GM19328 (cell line): ENCODE results near the gene GPR158.

Experiments
- ATAC-seq: cut with Tn5 transposase; IDR thresholded peaks from one replicate; pipeline ENCODE4 v1.9.1; 2021; ENCODE audit warnings: mild to moderate bottlenecking, moderate library complexity; ENCODE audit not compliant: unreplicated experiment

GPR158 gene

DNA sequence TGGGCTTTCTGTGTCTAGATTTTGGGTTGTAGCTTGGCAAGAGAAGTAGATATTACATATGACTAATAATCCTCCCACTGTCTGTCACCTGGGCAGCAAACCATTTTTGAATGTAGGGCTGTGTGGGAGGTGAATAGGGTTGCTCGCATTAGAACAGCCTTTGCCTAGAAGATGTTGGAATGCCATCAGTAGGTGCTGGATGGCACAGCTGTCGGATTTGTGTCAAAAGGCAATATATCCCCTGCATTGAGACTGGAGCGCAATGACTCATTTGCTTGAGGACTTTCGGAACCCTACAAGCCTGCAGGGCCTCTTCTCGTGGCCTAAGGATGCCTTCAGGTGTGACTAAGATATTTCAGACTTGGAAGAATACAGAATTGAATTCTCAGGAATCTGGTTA, 323.8 kb downstream of the GPR158 start:
- ATAC-seq, result no peak

GRCh38 chr10:25501912-25502311, 327.1 kb downstream of the GPR158 start:
- no peak for ATAC-seq

- ATAC-seq, result no peak
Measured at GRCh38 chr10:25502453-25502852, 327.7 kb downstream of the GPR158 start.

DNA sequence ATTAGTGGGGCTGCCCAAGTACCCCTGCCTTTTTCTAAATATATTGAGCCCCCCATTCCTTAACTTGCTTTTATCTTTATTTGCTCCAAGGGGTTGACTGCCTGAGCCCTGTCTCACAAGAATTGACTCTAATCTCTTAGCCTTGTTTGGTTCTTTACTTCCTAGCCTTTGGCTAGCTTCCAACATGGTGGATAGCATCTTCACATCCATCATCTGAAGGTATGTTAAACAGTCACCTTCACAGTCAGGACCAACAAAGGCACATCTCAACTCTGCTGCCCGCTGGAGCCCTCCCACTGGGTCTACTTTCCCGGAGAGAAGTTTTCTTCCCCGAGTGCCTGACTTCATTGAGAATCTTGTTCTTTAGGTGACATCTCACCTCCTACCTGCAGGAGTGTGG, 329.5 kb downstream of the GPR158 start:
- no peak for ATAC-seq

DNA sequence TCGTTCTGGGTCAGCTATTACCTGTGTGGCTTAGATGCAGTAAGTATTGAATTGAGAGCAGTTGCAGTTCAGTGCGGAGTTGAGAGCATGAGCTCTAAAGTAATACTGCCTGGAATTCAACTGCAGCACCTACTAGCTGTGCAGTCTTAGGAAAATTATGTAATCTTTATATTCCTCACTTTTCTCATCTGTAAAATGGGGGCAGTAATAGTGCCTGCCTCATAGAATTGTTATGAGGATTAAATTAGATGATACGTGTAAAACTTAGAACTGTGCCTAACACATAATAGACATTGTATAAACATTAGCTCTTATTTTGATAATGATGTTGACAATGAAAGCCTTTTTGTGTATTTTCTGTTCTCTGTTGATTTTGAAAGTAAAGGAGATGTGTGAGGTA, 330.0 kb downstream of the GPR158 start:
- no peak for ATAC-seq

GRCh38 chr10:25505466-25505865, 330.7 kb downstream of the GPR158 start:
- no peak for ATAC-seq

DNA sequence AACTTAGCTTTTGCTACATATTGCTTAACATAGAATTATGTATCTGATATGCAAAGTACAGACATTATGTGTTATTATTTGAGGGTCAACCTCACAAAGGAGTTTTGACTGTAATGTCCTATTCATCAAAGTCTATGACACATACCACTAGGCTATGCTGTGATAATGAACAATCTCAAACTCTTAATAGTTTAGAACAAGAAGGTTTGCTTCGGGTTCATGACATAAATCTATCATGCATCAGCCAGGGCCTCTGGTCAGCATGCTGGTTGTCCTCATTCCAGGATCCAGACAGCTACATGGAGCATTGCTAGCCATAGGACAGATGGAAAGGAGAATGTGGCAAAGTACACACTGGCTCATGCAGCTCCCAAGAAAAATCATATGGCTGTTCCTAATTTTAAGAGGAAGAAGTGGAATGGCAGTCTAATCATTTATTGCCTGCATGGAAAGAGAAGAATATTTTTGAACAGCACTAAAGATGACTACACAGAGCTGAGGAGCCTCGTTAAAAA, 332.1 kb downstream of the GPR158 start:
- no peak for ATAC-seq

DNA sequence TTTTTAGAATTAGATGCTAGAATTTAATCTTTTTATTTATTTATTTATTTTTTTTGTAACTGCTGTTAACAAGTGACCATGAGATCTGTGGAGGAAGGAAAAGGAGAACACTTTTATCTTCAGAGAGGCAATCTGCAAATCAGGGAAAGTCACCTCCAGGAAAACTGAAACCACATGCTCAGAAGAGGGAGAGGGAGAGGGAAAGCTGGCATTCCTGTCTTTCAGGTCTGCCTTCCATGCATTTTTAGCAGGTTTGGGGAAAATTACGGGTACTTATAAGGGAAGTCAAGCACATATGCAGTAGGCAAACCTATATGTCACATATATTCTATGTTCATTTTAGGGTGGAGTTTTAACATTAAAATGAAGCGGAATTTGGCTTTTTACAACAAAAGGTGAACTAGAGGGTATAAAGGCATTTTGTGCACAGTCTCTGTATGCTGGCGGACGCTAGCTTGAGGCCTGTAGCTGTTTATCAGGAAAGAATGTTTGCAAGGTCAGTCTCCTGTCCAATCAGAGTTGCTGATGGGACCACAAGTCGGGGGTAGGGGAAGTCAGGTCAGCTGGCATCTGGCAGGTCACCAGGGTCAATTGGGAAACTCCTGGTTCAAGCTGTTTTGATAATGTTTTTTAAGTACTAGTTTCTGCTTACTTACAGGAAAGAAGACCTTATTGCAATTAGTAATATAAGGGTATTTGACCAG, 333.5 kb downstream of the GPR158 start:
- no peak for ATAC-seq

- no peak for ATAC-seq
Measured at GRCh38 chr10:25509151-25509550, 334.4 kb downstream of the GPR158 start.

- no peak for ATAC-seq
Measured at GRCh38 chr10:25522294-25522693, 347.5 kb downstream of the GPR158 start.

DNA sequence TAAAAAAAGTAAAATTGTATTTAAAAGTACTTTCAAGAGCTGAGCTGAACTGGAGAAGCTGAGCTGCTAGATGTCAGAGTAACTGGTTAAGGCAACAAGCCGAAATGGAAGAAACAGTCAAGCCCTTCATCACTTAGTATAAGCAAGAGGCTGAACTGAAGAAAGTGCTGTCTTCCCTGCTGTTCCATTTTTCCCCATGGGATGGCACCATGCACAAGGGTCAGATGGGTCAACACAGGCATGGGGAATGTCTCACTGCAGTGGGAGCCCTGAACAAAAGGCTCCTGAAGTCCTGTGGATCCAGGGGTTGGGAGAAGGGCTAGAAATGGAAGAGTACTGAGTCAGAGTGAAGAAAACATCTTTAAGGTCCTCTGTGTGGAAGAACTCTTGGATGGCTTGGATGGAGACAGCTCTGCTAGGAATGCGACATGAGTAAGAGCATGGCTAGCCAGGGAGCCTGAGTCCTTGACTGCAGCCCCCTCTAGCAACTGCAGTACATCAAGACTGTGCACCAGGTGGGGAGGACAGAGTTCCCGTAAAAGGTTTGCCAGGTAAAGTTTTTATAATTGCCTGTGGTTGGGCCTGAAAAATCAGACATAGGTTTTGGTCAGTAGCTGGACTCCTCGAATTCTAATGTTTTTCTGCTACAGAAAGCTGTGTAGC, 348.3 kb downstream of the GPR158 start:
- no peak for ATAC-seq

DNA sequence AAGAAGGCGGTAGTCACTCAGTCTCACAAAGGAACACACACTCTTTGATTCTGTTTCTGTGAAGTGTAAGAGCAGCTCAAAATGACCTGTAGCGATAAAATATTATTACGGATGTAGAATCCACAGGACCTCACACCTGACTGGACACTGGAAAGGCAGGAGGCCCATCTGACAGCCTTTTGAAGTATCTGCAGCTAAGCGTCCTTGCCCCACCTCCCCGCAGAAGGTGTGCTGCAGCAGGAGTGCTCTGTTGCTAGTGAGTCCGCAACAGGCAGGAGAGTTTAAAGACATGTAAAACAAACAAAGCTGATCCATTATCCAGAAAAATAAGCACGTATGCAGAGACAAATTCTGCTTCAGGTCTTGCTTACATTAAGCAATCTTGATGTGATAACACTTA, 355.5 kb downstream of the GPR158 start:
- ATAC-seq, result no peak

DNA sequence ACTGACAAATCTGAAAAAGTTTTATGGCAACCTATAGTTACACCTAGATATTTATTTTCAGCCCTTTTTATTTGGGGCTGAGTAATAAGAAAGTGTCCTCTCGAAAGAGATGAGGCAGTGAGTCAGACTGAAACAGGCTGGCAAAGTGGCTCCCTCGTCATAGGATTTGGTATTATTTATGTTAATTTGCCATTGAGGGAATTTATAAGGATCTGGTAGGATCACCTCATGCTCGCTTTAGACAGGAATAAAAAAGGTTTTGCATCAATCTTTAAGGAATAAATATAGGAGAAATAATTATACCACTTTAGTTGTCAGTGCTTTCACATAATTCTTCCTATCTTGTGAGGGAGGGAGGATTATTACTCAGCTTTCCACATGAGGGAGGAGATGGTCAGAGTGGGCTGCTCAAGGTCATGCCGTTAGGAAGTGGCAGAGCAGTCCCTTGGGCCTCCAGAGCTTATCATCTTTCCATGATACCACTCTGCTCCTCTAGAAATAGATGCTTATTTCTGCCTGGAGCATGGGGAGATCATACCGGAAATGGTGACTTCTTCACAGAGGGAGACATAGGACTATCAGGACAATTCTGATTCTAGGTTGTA, 356.8 kb downstream of the GPR158 start:
- no peak for ATAC-seq

DNA sequence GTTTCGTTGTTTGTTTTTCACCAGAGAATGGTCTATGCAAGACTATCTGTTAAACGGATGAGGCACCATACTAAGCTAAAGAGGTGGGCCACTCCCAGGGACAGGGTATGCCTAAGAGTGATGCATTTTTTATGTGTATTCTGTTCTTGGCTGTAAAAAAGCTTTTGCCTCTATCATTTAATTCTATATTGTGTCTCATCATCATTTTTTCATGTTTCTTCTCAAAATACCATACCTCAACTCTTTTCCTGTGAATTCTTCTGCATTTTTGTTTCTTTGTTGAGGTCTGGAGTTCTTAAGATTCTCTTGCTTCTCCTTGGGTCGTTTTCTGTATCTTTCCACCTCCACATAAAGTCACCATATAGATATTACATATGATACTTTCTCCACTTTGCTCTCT, 357.4 kb downstream of the GPR158 start:
- ATAC-seq, result no peak

DNA sequence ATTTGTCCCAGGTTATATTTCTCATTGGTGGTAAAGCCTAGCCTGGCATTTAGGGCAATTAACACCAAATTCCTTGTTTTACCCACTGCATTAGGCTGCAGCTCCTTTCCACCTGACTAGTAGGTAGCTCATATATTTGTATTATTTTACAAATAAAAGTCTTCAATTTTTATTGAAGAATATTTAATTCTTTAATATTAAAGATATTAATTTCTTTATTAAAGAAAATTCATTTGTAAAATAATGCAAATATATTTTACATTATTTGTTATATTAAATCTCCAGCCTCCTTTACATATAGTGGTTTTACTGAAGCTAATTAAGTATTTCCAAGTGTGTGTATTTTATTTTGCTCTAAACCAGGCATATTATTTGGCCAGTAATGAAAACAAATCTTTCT, 361.2 kb downstream of the GPR158 start:
- no peak for ATAC-seq

DNA sequence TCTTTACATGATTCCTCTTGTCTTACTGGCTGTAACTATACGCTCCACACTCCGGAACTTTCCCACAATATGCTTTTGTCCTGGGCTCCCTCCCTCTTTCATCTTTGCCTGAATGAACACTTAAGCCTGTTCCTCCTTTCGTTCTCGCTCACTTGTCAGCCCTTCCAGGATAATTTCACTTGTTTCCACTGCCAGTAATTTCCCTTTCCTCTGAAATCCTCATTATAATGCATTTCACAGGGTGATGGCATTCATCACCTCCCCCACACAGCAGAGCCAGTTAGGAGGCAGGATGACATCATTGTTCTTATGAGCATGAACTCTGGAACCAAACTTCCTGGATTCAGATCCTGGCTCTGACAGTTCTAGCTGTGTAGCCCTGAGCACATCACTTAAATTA, 372.6 kb downstream of the GPR158 start:
- ATAC-seq, result no peak

GRCh38 chr10:25552283-25552919, 377.6 kb downstream of the GPR158 start:
- no peak for ATAC-seq

GRCh38 chr10:25555865-25556264, 381.1 kb downstream of the GPR158 start:
- ATAC-seq, result no peak

DNA sequence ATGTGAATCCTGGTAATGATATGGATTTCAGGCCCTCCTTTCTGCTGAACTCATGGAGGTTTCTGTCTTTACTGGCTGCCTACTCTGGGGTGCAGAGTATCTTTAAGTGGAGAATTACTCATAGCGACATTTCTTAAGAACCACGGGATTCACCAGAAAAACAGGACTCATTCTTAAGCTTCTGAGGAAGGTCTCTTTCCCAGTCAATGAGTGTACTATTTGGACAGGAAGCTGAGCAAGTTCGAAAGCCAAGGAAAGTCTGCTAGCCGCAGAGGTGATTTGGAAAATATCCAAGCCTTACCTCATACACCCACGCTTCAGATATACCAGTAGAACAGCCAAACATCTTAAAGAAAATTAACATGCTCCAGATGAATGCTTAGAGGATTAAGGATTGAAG, 381.7 kb downstream of the GPR158 start:
- ATAC-seq, result no peak

- no peak for ATAC-seq
Measured at GRCh38 chr10:25557136-25557535, 382.3 kb downstream of the GPR158 start.

DNA sequence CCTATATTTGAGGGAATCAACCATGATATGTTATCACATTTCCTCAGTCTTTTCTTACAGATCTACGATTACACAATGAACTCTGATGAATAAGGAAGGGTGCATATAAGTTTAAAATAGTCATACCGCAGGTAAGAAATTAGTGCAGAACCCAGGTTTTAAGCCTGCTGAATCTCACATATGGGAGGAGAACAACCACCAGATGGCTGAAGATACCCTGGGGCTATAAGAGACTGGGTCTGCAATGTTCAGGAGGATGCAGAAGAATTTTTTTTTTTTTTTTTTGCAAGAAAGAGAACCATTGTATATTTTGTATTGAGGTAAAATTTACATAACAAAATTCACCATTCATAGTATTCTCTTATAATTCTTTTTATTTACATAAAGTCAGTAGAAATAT, 387.0 kb downstream of the GPR158 start:
- no peak for ATAC-seq

- no peak for ATAC-seq
Measured at GRCh38 chr10:25562547-25562946, 387.7 kb downstream of the GPR158 start.
